HG02678 (cell line): ENCODE data around the gene LDHD.
"Not testable (repeated sequence)": the region's sequence is repeated elsewhere in the genome, so short reads cannot be mapped to it uniquely, and the experiment has no call there.

Experiments
- ATAC-seq: cut with Tn5 transposase; IDR thresholded peaks from one replicate; pipeline ENCODE4 v1.9.1; 2021; ENCODE audit warnings: mild to moderate bottlenecking, moderate library complexity; ENCODE audit not compliant: unreplicated experiment

Gene LDHD

DNA sequence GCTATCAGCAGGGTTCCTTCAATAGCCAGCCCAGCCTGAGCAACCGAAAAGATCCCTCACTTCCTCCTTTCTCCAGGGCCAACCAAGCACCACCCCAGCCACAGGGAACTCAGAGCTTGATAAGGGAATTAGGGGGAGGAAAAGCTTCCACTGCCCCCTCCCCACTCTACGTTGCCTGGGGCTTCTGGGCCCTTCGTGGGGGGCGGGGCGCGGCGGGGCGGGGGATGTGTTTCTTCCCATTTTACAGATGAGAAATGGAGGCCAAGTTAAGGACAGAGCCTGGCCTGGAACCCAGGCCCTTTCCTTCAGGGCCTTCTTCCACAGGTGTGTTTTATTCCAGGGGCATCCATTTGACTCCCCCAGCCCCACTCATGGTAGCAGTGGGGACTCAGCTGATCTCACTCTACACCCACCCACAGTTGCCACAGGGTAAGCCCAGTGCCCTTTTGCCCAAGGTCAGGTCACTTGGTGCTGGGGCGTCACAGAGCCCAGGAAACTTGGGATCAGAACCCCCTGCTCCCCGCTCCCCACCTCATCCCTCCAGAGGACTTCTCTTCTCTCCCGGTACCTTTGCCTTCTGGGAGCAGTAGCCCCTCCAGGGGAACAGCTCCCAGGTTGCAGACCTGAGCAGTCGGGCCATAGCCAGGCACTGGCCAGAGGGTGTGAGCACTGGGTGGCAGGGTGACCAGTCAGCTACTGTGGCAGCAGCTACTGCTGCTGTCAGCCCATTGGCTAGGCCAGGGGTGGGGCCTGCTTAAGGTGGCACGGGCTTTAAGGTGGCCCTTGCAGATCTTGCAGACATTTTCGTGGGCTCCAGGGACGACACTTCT lies at the start of gene LDHD:
Gene LDHD (minus strand): TSS at position 700 of the 830 bp plus-strand sequence. CDS start 60 bp downstream, at position 640.
- no peak for ATAC-seq

DNA sequence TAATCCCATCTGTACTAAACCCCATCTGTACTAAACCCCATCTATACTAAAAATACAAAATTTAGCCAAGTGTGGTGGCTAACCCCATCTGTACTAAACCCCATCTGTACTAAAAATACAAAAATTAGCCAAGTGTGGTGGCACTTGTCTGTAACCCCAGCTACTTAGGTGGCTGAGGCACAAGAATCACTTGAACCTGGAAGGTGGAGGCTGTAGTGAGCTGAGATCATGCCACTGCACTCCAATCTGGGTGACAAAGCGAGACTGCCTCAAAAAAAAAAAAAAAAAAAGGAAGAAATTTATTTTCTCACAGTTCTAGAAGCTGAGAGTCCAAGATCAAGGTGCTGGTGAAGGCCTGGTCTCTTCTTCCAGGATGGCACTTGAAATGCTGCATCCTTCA lies 43.8 kb upstream of the LDHD start:
- no peak for ATAC-seq

DNA sequence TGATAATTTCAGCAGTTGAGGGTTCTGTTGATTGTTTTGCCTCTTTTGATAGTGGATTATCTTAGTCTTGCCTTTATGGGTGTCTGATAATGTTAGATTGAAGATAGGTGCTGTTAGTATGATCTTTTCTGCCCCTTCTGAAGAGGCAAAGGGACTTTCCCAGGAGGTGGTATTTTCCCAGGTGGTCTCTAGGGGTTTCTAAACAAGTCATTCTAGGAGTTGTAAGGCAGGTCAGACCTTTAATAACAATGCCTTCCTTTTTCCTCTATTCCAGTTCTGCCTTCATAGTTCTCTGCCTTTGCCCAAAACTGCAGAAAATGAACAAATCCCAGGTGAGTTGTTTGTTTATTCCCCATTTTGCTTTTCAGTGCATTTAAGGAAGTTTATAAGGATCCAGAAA lies 36.1 kb upstream of the LDHD start:
- ATAC-seq = no peak

DNA sequence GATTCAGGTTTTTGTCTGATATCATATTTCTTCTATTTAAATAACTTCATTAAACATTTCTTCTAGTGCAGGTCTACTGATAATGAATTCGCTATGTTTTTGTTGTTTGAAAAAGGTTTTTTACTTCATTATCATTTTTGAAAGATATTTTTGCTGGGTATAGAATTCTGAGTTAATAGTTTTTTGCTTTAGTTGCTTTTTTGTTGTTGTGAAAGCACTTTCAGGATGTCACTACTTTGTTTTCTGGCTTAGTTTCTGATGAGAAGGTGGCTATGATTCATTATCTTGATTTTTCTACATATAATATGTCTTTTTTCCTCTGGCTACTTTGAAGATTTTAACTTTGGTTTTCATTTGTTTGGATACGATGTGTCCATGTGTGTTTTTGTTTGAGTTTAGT lies 35.2 kb upstream of the LDHD start:
- ATAC-seq = no peak

DNA sequence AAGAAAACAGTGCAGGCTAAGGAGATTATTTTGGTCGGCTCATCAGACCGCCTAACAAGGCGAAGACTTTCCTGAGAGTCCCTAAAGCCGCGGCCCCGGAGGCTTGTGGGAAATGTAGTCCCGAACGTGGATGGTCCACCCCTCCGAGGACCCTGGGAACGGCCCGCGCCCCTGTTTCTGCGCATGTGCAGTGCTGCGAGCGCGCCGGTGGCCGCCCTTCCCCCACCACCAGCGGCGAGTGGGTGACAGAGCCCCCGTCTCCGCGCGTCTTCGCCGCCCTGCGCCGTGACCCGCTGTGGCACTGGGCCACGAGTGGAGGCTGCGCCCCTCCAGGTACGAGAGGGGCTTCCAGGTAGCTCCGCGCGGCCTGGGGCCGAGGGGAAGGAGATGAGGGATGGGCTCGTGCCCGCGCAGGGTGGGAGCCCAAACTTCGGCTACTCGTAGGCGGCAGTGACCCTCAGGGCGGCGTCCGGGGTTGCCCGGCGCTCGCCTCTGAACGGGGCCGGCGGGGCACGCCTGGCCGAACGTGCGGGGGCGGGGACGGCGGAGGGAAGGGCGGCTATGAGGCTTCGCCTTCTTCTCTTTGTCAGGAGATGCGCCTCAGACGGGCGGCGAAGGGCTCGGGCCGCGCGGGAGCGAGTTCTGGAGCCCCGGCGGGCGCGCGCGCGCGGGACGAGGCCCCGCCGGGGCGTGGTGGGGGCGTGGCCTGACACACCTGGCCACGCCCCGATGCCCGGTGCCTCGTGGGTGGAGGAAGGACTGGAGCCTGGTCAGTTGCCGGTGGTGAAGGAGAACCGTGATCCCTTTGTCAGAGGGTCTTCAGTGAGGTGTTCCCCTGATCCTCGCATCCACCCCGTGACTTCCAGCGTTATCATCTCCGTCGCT lies 32.0 kb upstream of the LDHD start, which contains the start of gene ZFP1:
Gene ZFP1 (plus strand): TSS at position 214 of the 885 bp plus-strand sequence. CDS start 4,428 bp downstream, outside the sequence.
- peak; percentile 78 for ATAC-seq

DNA sequence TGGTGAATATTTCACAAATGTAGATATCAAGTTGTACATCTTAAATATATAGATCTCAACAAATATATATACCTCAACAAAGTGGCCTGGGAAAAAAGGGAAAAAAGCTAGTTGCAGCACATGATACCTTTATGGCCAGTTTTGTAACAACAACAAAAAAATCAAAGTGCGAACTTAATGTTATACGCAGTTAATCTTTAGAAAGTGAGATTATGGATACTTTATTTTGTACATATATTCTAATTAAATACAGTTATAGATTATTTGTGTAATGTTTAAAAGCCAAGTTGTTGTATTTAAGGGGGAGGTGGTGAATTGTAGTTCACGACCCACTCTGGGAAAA lies 31.4 kb upstream of the LDHD start:
- ATAC-seq = no peak

DNA sequence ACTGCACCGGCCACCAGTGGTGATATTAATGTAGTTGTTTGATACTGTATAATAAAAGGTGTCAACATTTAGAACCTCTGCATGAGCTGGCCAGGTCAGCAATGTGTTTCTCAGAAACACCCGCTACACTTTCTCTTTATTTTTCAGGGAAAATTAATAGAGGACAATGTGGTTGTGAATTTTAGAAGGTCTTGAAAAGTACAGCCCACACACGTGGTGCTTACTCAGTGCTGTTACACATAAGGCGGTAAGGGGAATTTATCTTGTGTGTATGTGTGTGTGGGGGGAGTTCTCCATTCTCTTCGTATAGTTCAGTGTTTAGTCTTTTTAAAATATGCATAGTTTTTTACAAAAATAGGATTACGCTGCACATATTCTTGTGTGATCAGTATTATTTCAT lies 27.4 kb upstream of the LDHD start:
- no peak for ATAC-seq

DNA sequence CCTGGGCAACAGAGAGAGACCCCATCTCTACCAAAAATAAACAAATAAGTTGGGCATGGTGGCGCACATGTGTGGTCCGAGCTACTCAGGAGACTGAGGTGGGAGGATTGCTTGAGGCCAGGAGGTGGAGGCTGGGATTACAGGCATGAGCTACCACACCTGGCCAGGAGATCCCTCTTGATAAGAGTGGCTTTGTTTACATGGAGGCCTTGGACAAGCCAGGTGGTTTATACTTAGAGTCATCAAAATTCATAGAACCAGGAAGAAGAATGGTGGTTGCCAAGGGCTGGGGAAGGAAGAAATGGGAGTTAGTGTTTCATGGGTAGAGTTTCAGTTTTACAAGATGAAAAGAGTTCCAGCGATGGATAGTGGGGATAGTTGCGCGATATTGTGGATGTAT lies 22.9 kb upstream of the LDHD start:
- no peak for ATAC-seq

DNA sequence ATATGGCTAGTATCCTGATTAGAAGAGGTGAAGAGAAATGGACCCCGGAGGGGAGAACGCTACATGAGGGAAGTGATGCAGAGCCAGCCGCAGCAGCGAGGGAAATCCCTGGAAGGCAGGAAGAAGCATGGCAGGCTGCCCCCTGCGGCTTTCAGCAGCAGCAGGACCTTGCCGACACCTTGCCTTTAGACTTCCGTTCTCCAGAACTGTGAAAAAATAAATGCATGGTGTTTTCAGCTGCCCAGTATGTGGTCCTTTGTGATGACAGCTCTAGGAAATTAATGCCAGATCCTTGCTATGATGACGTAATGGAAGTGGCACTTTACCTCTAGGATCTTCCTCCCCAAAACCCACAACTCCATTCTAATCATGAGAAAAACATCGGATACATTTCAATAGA lies 22.1 kb upstream of the LDHD start:
- ATAC-seq = no peak

DNA sequence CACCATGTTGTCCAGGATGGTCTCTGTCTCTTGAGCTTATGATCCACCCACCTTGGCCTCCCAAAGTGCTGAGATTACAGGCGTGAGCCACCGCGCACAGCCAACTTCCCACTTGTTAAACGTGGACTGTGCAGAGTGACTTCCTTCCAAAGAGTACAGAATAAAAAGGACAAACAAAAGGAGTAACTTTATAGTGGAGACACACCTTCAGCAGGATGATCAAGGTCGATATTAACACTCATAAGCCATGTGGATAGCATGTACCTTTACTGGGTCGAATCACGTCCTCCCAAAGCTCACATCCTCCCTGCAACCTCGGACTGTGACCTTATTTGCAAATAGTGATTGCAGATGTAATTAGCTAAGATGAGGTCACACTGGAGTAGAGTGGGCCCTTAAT lies 21.7 kb upstream of the LDHD start:
- ATAC-seq = no peak

DNA sequence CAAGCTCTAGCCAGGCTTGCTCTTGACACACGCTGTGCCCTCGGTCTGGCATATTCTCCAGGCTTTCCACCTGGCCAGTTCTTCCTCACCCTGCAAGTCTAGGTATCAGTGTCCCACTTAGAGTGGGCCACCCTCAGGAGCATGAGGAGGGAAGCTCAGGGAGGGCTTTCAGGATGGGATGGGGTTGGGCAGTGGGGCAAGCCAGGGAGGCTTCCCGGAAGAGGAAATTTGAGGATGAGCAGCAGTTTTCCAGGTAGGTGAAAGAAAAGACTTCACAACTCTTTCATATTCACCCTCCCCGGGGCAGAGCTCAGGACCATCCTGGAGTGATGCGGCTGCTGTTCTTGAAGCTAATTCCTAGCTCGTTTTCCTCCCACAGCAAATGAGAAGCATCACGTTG lies 14.5 kb upstream of the LDHD start:
- no peak for ATAC-seq

DNA sequence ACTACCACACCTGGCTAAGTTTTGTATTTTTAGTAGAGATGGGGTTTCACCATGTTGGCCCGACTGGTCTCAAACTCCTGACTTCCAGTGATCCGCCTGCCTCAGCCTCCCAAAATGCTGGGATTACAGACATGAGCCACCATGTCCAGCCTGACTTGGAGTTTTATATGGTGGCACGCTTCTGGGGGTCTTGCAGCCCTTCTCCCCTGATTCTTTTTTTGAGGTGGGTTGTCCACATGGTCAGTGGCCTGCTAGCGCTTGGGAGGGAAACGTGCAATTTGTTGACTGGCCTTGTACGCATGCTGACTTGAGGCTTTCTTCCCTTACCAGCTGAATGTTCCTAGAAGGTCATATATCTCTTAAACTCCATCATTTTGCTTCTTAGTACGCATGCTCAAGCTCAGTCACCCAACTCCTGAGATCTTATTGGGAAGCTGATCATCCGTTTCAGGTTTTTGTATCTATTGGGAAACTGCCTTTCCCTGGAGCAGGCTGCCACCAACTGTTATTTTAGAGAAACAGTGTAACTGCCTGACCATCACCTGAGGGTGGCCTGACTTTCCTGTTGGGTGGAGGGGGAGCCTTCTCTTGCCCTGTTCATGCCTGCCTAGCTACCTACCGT lies 13.7 kb upstream of the LDHD start:
- ATAC-seq = no peak

DNA sequence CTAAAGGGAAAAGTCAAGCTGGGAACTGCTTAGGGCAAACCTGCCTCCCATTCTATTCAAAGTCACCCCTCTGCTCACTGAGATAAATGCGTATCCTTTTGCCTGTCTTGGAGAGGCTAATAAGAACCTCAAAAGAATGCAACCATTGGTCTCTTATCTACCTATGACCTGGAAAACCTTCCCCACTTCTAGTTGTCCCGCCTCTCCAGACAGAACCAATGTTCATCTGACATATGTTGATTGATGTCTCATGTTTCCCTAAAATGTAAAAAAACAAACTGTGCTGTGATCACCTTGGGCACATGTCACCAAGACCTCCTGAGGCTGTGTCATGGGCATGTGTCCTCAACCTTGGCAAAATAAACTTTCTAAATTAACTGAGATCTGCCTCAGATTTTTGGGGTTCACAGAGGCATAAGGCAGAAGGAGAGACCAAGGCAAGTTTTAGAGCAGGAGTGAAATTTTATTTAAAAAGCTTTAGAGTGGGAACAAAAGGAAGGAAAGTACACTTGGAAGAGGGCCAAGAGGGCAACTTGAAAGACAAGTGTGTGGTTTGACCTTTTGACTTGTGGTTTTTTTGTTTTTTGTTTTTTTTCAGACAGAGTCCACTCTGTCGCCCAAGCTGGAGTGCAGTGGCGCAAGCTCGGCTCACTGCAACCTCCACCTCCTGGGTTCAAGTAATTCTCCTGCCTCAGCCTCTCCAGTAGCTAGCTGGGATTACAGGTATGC lies 13.0 kb upstream of the LDHD start:
- not testable (repeated sequence) for ATAC-seq

DNA sequence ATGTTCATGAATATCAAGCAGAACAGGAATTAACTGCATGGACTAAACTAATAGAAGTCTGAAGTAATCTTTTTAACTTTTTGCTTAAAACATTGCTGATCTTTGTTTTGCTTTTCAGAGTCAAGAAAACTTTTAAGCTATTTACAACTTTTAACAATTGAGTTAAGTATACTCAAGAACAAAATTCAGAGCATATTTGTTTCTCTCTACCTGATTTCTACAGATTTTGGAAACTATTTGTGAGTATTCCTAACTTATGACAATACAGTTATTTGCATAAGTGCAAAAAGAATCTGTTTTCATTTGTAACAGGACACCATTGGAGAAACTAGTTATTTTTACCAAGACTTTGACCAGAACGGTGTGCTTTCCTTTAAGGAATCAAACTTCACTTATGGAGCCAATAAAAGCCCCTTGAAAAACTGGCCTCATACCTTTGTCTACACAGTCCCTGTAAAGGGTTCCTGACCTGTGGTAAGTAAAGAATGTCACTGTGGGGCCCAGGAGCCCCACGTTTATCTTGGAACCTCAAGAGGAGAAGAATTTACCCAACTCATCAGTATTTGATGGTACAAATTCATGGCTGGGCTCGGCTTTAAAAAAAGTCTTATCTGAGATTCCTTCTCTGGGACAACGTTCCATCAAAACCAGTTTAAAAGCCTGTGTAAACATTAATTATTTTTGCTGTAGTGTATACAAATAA lies 11.3 kb upstream of the LDHD start:
- ATAC-seq = no peak

DNA sequence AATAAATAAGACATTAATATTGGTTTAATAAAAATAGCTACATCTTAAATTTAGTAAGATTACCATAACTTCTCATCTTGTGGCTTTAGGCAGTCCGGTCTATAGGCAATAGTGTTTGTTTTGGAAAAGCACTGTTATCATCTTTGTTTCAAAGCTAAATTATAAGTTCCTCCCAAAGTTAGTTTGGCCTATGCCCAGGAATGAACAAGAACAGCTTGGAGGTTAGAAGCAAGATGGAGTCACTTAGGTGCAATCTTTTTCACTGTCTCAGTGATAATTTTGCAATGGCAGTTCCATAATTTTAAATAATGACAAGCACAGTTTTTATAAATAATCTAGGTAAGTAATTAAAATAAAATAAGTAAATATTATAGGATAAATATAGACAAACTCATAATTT lies 6.0 kb upstream of the LDHD start:
- ATAC-seq = no peak

DNA sequence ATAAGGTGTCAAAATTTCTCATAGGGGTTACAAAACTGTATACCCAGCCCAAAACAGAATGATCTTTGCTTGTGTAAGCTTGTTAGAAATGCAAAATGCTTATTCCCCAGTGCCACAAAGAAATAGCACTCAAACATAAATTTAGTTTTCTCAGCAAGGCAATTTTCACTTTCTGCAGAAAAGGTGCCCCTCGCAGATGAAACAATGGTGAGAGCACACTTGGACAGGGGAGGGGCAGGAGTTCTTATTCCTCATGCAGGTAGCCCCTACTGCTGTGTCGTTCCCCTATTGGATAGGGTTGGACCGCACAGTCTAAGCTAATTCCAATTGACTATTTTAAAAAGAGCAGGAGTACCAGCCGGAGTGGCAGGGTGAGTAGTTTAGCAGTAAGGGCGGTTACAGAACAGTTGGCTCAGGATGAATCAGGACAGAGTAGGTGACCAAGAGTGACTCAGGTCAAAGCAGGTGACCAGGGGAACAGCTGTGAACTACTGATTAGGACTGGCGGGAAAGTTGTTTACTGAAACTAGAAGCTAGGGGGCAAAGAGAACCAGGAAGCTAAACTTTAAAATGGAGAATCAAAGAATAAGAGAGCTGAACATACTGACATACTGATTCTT lies 5.5 kb upstream of the LDHD start:
- no peak for ATAC-seq

DNA sequence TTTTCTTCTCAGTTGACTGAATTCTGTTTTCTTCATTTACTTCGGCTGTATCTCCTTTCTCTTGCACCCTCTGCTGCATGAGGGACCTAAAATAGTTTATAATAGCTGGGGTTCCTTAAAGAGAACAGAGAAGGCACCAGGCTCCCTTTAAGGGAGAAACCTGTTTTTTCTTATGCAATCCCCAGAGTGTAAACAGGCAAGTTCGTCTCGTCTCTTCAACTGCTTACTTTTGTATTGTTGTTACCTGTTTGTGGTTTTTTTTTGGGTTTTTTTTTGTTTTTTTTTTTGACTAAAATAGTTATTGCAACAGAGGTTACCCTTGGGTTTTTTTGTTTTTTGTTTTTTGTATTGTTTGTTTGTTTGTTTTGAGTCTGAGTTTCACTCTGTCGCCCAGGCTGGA lies 3.7 kb upstream of the LDHD start:
- ATAC-seq = no peak

DNA sequence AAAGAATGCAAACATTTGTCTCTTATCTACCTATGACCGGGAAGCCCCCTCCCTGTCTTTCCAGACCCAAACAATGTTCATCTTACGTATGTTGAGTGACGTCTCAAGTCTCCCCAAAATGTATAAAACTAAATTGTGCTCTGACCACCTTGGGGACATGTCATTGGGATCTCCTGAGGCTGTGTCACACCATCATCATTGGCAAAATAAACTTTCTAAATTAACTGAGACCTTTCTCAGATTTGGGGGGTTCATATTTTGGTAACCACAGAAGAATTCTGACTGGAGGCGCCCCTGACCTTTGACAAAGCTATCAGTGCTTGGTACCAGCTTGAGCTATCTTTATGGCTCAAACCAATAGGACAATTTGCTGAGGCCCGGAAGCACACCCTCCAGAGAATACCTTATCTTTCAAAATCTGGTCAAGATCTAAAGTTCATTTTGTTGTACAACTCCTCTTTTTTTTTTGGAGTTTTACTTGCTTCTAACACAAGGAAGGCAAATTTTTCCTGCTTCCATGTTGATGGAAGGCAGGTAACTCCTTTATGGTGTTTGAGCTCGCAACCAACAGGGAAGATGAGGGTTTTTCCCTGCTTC lies 2.5 kb upstream of the LDHD start:
- no peak for ATAC-seq

DNA sequence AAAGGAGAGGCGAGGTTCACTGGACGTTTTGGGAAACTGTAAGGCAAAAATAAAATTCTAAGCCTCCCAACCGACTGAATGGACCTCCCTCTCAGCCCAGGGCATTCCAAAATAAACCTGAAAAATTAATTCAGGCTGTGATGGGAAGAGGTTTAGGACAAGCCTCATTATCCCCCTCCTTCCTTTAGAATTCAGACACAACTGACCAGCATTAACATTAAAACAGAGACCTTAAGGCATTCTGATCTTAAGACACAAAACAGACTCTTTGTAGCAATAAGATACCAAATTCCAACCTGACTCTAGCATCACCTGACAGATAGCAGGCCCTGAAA lies 298 bp upstream of the LDHD start:
- no peak for ATAC-seq
